Measurements from ENCODE around the gene OAF.

The OAF gene

DNA sequence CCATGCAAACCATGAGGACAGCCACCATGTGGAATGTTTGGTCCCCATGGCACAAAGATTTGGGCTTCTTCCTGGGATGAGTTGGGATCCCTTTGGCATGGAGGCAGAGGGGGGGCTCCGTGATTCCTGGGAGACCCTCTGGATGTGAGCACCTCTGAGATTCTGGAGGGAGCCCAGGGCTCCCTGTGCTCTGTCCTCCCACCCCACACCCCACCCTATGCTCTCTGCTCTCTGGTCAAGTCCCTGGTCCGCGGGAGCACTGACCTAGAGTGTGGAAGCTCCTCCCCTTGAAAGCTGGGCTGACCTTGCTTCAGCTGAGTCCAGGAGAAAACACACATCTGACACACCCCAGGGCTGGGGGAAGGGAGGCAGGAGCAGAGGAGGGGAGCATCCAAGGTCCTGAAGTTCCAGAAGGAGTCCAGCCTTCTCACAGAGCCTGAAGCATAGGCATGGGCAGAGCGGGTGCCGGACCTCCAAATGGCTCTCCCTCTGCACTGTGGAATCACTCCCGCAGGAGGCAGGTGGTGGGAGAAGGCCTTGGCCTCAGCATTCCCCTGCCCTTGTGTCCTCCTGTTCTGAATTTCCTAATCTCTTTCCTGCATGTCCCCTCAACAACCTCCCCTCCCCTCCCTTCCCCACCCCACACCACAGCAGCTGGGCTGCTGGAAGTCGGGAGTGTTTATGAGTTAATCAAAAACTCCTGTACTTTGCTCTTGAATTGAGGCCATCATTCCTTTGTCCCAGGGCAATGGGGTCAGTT lies 25.7 kb upstream of the OAF start:
- peaks cover 3% of the 10 kb centered on the region; the same call in 1 of the 2 replicates for H4K20me1 ChIP-seq (ENCODE audit: control insufficient read depth, insufficient read depth, low read depth, low read length)

DNA sequence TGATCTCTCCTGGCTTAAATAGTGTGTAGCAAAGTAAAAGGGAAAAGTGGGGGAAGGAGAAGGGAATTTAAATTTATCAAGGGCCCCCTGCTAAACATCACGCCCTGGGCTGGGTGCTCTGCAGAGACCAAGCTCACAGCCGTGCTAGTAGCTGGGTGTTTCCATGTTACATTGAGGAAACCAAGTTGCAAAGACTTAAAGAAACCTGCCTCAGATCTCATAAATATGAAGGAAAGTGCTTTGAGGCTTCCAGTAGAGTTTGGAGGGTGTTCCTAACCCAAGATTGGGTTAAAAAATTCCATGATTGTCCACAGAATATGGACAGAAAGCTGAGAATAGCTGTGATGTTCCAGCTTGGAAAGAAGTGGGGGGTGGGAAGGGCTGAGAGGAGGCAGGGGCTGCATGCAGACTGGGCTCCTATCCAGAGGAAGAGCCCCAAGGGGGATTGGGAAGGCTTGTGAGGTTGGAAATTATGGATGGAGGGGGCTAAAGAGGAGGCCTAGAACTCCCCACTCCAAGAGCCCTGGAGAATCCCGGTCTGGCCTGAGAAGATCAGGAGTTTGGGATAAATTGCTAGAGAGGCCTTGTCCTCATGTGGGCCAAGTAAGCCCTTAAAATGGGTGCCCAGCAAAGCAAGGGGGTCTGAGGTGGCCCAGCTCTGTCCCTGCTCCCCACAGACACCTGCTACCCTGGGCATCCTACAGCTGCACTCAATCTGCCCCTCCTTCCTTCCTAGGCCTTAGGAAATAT lies 25.0 kb upstream of the OAF start:
- TF ChIP-seq EZH2phosphoT487 (IDR thresholded peaks at IDR 0.05; ENCODE audit: borderline replicate concordance, low read length) (no peak), CTCF (IDR thresholded peaks at IDR 0.05; ENCODE audit: low read depth, low read length, poor library complexity, severe bottlenecking) (no peak)
- no peaks in the 10 kb centered on the region for H3F3A ChIP-seq (ENCODE audit: control insufficient read depth, insufficient read depth)
- no peaks in the 10 kb centered on the region for H3K4me1 ChIP-seq (ENCODE audit: control insufficient read depth, low read length)
- H3K9me3 ChIP-seq (ENCODE audit: control insufficient read depth, insufficient read depth, low read length): no peaks in the 10 kb centered on the region
- no peaks in the 10 kb centered on the region for H3K9me2 ChIP-seq (replicated peaks; ENCODE audit: control insufficient read depth, low read length)
- H3K27ac ChIP-seq (ENCODE audit: low read depth, low read length): no peak overlapping the region
- no peak overlapping the region for H3K4me3 ChIP-seq (ENCODE audit: low read length)
- H4K20me1 ChIP-seq (ENCODE audit: control insufficient read depth, insufficient read depth, low read depth, low read length): peaks cover 4% of the 10 kb centered on the region; the same call in 1 of the 2 replicates
- no peaks in the 10 kb centered on the region for H3K36me3 ChIP-seq (ENCODE audit: control insufficient read depth, low read length)
- H3K27me3 ChIP-seq (ENCODE audit: control insufficient read depth, low read length): peaks cover 32% of the 10 kb centered on the region
- H3K4me2 ChIP-seq (ENCODE audit: low read length): no peak overlapping the region
- H3K79me2 ChIP-seq (ENCODE audit: control insufficient read depth, low read length): no peaks in the 10 kb centered on the region

More for the DNA sequence above, 25.7 kb upstream of the OAF start:
- Histone ChIP-seq H3K4me3 (ENCODE audit: low read length) (no peak overlapping the region), H3F3A (ENCODE audit: control insufficient read depth, insufficient read depth) (no peaks in the 10 kb centered on the region), H3K79me2 (ENCODE audit: control insufficient read depth, low read length) (no peaks in the 10 kb centered on the region), H3K9me3 (ENCODE audit: control insufficient read depth, insufficient read depth, low read length) (no peaks in the 10 kb centered on the region), H3K4me2 (ENCODE audit: low read length) (no peak overlapping the region), H3K27ac (ENCODE audit: low read depth, low read length) (no peak overlapping the region), H3K4me1 (ENCODE audit: control insufficient read depth, low read length) (no peaks in the 10 kb centered on the region), H3K9me2 (replicated peaks; ENCODE audit: control insufficient read depth, low read length) (no peaks in the 10 kb centered on the region), H3K36me3 (ENCODE audit: control insufficient read depth, low read length) (no peaks in the 10 kb centered on the region), H3K27me3 (ENCODE audit: control insufficient read depth, low read length) (peaks cover 29% of the 10 kb centered on the region)
- TF ChIP-seq EZH2phosphoT487 (IDR thresholded peaks at IDR 0.05; ENCODE audit: borderline replicate concordance, low read length) (no peak), CTCF (IDR thresholded peaks at IDR 0.05; ENCODE audit: low read depth, low read length, poor library complexity, severe bottlenecking) (no peak)

DNA sequence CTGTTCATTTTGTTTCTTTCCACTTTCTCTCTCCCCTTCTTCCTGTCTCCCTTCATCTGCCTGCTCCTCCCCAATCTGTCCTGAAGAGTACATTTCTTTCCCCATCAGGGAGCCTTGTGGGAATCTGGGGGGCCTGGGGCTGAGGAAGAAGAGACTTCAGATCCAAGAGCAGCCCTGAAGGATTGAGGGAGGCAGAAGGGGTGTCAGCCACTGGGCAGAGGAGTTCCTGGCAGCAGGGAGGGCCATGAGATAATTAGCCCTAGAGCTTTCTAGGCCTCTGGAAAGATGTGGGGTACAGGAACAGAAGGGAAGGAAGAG lies 24.4 kb upstream of the OAF start:
- TF ChIP-seq EZH2phosphoT487 (IDR thresholded peaks at IDR 0.05; ENCODE audit: borderline replicate concordance, low read length): no peak
- TF ChIP-seq CTCF (IDR thresholded peaks at IDR 0.05; ENCODE audit: low read depth, low read length, poor library complexity, severe bottlenecking): no peak
- no peaks in the 10 kb centered on the region for H3K36me3 ChIP-seq (ENCODE audit: control insufficient read depth, low read length)
- H3K4me2 ChIP-seq (ENCODE audit: low read length): no peak overlapping the region
- H3K4me3 ChIP-seq (ENCODE audit: low read length): no peak overlapping the region
- no peak overlapping the region for H3K27ac ChIP-seq (ENCODE audit: low read depth, low read length)
- H3K79me2 ChIP-seq (ENCODE audit: control insufficient read depth, low read length): no peaks in the 10 kb centered on the region
- H3K4me1 ChIP-seq (ENCODE audit: control insufficient read depth, low read length): no peaks in the 10 kb centered on the region
- no peaks in the 10 kb centered on the region for H3K9me2 ChIP-seq (replicated peaks; ENCODE audit: control insufficient read depth, low read length)
- H3K27me3 ChIP-seq (ENCODE audit: control insufficient read depth, low read length): peaks cover 32% of the 10 kb centered on the region
- H4K20me1 ChIP-seq (ENCODE audit: control insufficient read depth, insufficient read depth, low read depth, low read length): peaks cover 4% of the 10 kb centered on the region; the same call in 1 of the 2 replicates
- H3K9me3 ChIP-seq (ENCODE audit: control insufficient read depth, insufficient read depth, low read length): no peaks in the 10 kb centered on the region
- H3F3A ChIP-seq (ENCODE audit: control insufficient read depth, insufficient read depth): no peaks in the 10 kb centered on the region

All from DOHH2 (cell line).